H1 (cell line): ENCODE results near the gene WHAMM. TPM values are rescaled to one million over a fixed set of nuclear protein-coding genes. Genes with fewer than 3 reads are reported as not detected.
"Not testable (repeated sequence)": the region's sequence is repeated elsewhere in the genome, so short reads cannot be mapped to it uniquely, and the experiment has no call there.

Experiments
- CTCF ChIA-PET: fragments of 300-600 bp; sonication (Branson Sonifier 250); formaldehyde crosslinking; loops from one replicate; lab custom pipeline; 2021; ENCODE audit not compliant: partially characterized antibody; lab: Charles Lee
- POLR2A ChIA-PET: fragments of 300-600 bp; sonication (Branson Sonifier 250); formaldehyde crosslinking; loops from one replicate; lab custom pipeline; 2021; ENCODE audit warnings: inconsistent platforms; ENCODE audit not compliant: partially characterized antibody; lab: Charles Lee
- DNase-seq, 2 experiments: peaks; one replicate each; pipeline versions ENCODE4 v3.0.0 to v3.0.0-alpha.2; 2010 to 2022; ENCODE audit warnings: low spot score in 2 of 2, low read depth in 1 of 2, mixed read lengths in 1 of 2
- FAIRE-seq: peaks from 2 replicates; lab custom pipeline; 2011; peaks lifted over from hg19 to GRCh38; lab: Jason Lieb, UNC
- H2AFZ ChIP-seq: 2 replicates; pipeline ENCODE4 v1.8.1; 2012; ENCODE audit warnings: low read length, inconsistent platforms
- H2AK5ac ChIP-seq: 2 replicates; pipeline ENCODE4 v1.6.1; 2013; ENCODE audit warnings: low read depth, low read length
- H2BK120ac ChIP-seq: replicated peaks from 2 replicates; pipeline ENCODE3; 2013; ENCODE audit warnings: low read depth, low read length, inconsistent platforms
- H2BK12ac ChIP-seq: 2 replicates; pipeline ENCODE4 v1.6.1; 2013; ENCODE audit warnings: low read depth, low read length
- H2BK15ac ChIP-seq: 2 replicates; pipeline ENCODE4 v1.6.1; 2013; ENCODE audit warnings: low read length
- H2BK20ac ChIP-seq: 2 replicates; pipeline ENCODE4 v1.6.1; 2013; ENCODE audit warnings: low read length
- H2BK5ac ChIP-seq: 2 replicates; pipeline ENCODE4 v1.6.1; 2013; ENCODE audit warnings: low read depth, low read length
- H3K14ac ChIP-seq: 2 replicates; pipeline ENCODE4 v1.6.1; 2013; ENCODE audit warnings: inconsistent platforms; ENCODE audit not compliant: insufficient read length
- H3K18ac ChIP-seq: 2 replicates; pipeline ENCODE4 v1.6.1; 2013; ENCODE audit warnings: low read length; ENCODE audit errors: extremely low read depth
- H3K23ac ChIP-seq: 2 replicates; pipeline ENCODE4 v1.6.1; 2013; ENCODE audit warnings: inconsistent platforms; ENCODE audit not compliant: insufficient read length
- H3K23me2 ChIP-seq: 2 replicates; pipeline ENCODE4 v1.6.1; 2013; ENCODE audit warnings: low read depth, low read length
- H3K27ac ChIP-seq: 2 replicates; pipeline ENCODE4 v1.6.1; 2011; ENCODE audit warnings: low read depth, low read length, inconsistent platforms
- H3K27me3 ChIP-seq, 4 experiments: replicated peaks in 1 of 4; 1 replicate in 1 of 4; 2 replicates in 3 of 4; pipeline versions ENCODE4 v1.6.1 to v1.8.1; 2011 to 2013; ENCODE audit warnings: low read length in 3 of 4, mild to moderate bottlenecking in 3 of 4, inconsistent platforms in 2 of 4, mixed read lengths in 2 of 4, moderate library complexity in 1 of 4; ENCODE audit not compliant: control insufficient read depth in 3 of 4, insufficient read depth in 3 of 4; ENCODE audit errors: extremely low read depth in 1 of 4
- H3K36me3 ChIP-seq, 4 experiments: 2 replicates each; pipeline versions ENCODE4 v1.6.1 to v1.8.1; 2011 to 2013; ENCODE audit warnings: mild to moderate bottlenecking in 4 of 4, low read length in 3 of 4, moderate library complexity in 2 of 4, control low read depth in 1 of 4, inconsistent platforms in 1 of 4; ENCODE audit not compliant: insufficient read depth in 4 of 4, control insufficient read depth in 2 of 4
- H3K4ac ChIP-seq: replicated peaks from 2 replicates; pipeline ENCODE3; 2013; ENCODE audit warnings: low read length, low read depth, mixed read lengths, inconsistent platforms; ENCODE audit not compliant: insufficient read length
- H3K4me1 ChIP-seq, 4 experiments: replicated peaks in 1 of 4; 1 replicate in 1 of 4; 2 replicates in 3 of 4; pipeline versions ENCODE4 v1.6.1 to v1.8.1; 2011 to 2013; ENCODE audit warnings: low read length in 3 of 4, inconsistent platforms in 2 of 4, mixed read lengths in 1 of 4; ENCODE audit not compliant: insufficient read depth in 4 of 4, control insufficient read depth in 3 of 4
- H3K4me2 ChIP-seq, 2 experiments: 2 replicates each; pipeline versions ENCODE4 v1.6.1 to v1.8.1; 2011 to 2013; ENCODE audit warnings: low read depth in 2 of 2, low read length in 2 of 2, control low read depth in 1 of 2, inconsistent platforms in 1 of 2, mild to moderate bottlenecking in 1 of 2; ENCODE audit not compliant: insufficient read depth in 1 of 2
- H3K4me3 ChIP-seq, 4 experiments: fragments of 200-600, 300-600 bp in 1 of 4; sonication (generic), shearing (Covaris generic), sonication (Bioruptor Twin) in 1 of 4; 2 replicates each; pipeline versions ENCODE4 v1.5.1 to v1.8.1; 2011 to 2016; ENCODE audit warnings: low read length in 4 of 4, low read depth in 3 of 4, control low read depth in 2 of 4, inconsistent platforms in 2 of 4, mild to moderate bottlenecking in 2 of 4, mixed read lengths in 1 of 4, moderate library complexity in 1 of 4; ENCODE audit not compliant: insufficient read depth in 2 of 4; ENCODE audit errors: extremely low read depth in 1 of 4
- H3K56ac ChIP-seq: replicated peaks from 2 replicates; pipeline ENCODE3; 2013; ENCODE audit warnings: low read depth, mild to moderate bottlenecking, mixed read lengths, low read length, inconsistent platforms; ENCODE audit not compliant: insufficient read length
- H3K79me1 ChIP-seq: 2 replicates; pipeline ENCODE4 v1.6.1; 2013; ENCODE audit warnings: low read depth, low read length, control low read depth
- H3K79me2 ChIP-seq, 2 experiments: 2 replicates each; pipeline versions ENCODE4 v1.6.1 to v1.8.1; 2012 to 2013; ENCODE audit warnings: low read length in 2 of 2, mild to moderate bottlenecking in 2 of 2, inconsistent platforms in 1 of 2; ENCODE audit not compliant: insufficient read depth in 2 of 2, control insufficient read depth in 1 of 2
- H3K9ac ChIP-seq, 4 experiments: replicated peaks in 1 of 4; 1 replicate in 1 of 4; 2 replicates in 3 of 4; pipeline versions ENCODE4 v1.6.1 to v1.8.1; 2011 to 2013; ENCODE audit warnings: low read depth in 3 of 4, low read length in 3 of 4, control low read depth in 2 of 4, mild to moderate bottlenecking in 2 of 4, moderate library complexity in 2 of 4, inconsistent platforms in 1 of 4; ENCODE audit errors: extremely low read depth in 1 of 4
- H3K9me3 ChIP-seq, 2 experiments: 2 replicates each; pipeline versions ENCODE4 v1.6.1 to v1.8.1; 2012 to 2013; ENCODE audit warnings: mild to moderate bottlenecking in 2 of 2, moderate library complexity in 2 of 2, control low read depth in 1 of 2, inconsistent platforms in 1 of 2, low read depth in 1 of 2, low read length in 1 of 2, mixed read lengths in 1 of 2; ENCODE audit not compliant: insufficient read depth in 2 of 2
- H4K20me1 ChIP-seq, 2 experiments: replicated peaks in 1 of 2; 2 replicates each; pipeline versions ENCODE3 to v1.8.1; 2011 to 2013; ENCODE audit warnings: inconsistent platforms in 2 of 2, low read length in 2 of 2, mild to moderate bottlenecking in 1 of 2; ENCODE audit not compliant: insufficient read depth in 2 of 2, control insufficient read depth in 1 of 2
- H4K5ac ChIP-seq: 2 replicates; pipeline ENCODE4 v1.6.1; 2013; ENCODE audit warnings: low read length, low read depth, mixed read lengths, inconsistent platforms; ENCODE audit not compliant: insufficient read length
- H4K8ac ChIP-seq: 2 replicates; pipeline ENCODE4 v1.8.0; 2013; ENCODE audit warnings: mild to moderate bottlenecking, moderate library complexity, low read length, inconsistent platforms; ENCODE audit not compliant: insufficient read depth; ENCODE audit errors: extremely low read depth
- H4K91ac ChIP-seq: replicated peaks from 2 replicates; pipeline ENCODE3; 2013; ENCODE audit warnings: low read length, mixed read lengths, inconsistent platforms; ENCODE audit not compliant: insufficient read length
- WGBS, 2 experiments: shearing (Covaris generic) in 1 of 2; methylation state at CpG; one replicate each; pipeline versions ENCODE4 v1.1.6 to v1.1.7; 2013 to 2015; ENCODE audit warnings: low lambda C conversion rate in 2 of 2, mixed read lengths in 2 of 2, inconsistent platforms in 1 of 2, low coverage in 1 of 2, missing lambda C conversion rate in 1 of 2; ENCODE audit not compliant: insufficient replicate concordance in 2 of 2, insufficient coverage in 1 of 2, insufficient read length in 1 of 2; ENCODE audit errors: extremely low coverage in 1 of 2, missing lambda C conversion rate in 1 of 2; 5-methylcytosine and 5-hydroxymethylcytosine counted together
- polyA plus RNA-seq, 7 experiments: library from polyadenylated mRNA; depleted of rRNA in 3 of 7; stranded (reverse) in 5 of 7; unstranded in 2 of 7; fragments of >200 nt in 5 of 7; fragments of 200-250 nt in 2 of 7; gene quantifications; 1 replicate in 5 of 7; 2 replicates in 1 of 7; 4 replicates in 1 of 7; pipeline versions ENCODE4 v1.2.1 to v1.2.3, GENCODE V29; 2011 to 2013; ENCODE audit warnings: missing spikeins in 2 of 7, mixed read lengths in 2 of 7
- total RNA-seq: library from RNA; stranded (reverse); fragmentation: NEBNext Ultra II Directional; extraction: Animal tissue kit (Norgen Biotek cat#: 25700); gene quantifications from 2 replicates; pipeline ENCODE4 v1.2.1, GENCODE V29; 2021

Gene WHAMM
- total and polyA plus RNA-seq, 2 of the 8 experiments (the other 6 are each of a cell fraction or from before 2014, with no cell fraction given): 1.1 to 3.3 TPM

GRCh38 chr15:82766201-82766600, 43.2 kb upstream of the WHAMM start:
- not testable (repeated sequence) for H3K9me3 ChIP-seq, H3K36me3 ChIP-seq, H2BK15ac ChIP-seq, H3K27ac ChIP-seq, H4K5ac ChIP-seq, H3K23ac ChIP-seq, H3K18ac ChIP-seq, H4K91ac ChIP-seq, H3K4ac ChIP-seq, H3K4me3 ChIP-seq, DNase-seq, H3K9ac ChIP-seq, H3K14ac ChIP-seq, H3K23me2 ChIP-seq, H4K20me1 ChIP-seq, H3K4me1 ChIP-seq, H3K79me1 ChIP-seq, H4K8ac ChIP-seq, H2BK5ac ChIP-seq, H2BK120ac ChIP-seq, FAIRE-seq, H3K56ac ChIP-seq, H2BK20ac ChIP-seq, H2AK5ac ChIP-seq, H2BK12ac ChIP-seq, H3K4me2 ChIP-seq, H3K27me3 ChIP-seq, H3K79me2 ChIP-seq, H2AFZ ChIP-seq
- POLR2A ChIA-PET: interaction anchor here (1.0 to 1.9 kb wide), 3 partner anchors 10 to 225 kb away, joined by 3 to 5 read pairs (median 5); partner anchors contain the start of gene RPS17
- 93% methylated on average over 7 of the region's 7 CpGs; no CpG with 5 or more reads in 1 of the 2 experiments for WGBS, 2 experiments
- CTCF ChIA-PET: interaction anchor here (0.5 to 2.0 kb wide), 3 partner anchors 45 to 123 kb away, joined by 3 to 5 read pairs (median 4); no protein-coding TSS in a partner anchor
